HEK293 (cell line): Measurements from ENCODE around the gene ZNF618.
"Not testable (repeated sequence)": the region's sequence is repeated elsewhere in the genome, so short reads cannot be mapped to it uniquely, and the experiment has no call there.

Experiments
- CTCF ChIA-PET: fragments of 350-600 bp; formaldehyde crosslinking; extraction: SDS; loops from one replicate; lab custom pipeline; 2021; ENCODE audit warnings: antibody characterized with exemption; lab: Yijun Ruan, JAX
- POLR2A ChIA-PET: fragments of 300-600 bp; formaldehyde crosslinking; extraction: SDS; loops from one replicate; lab custom pipeline; 2020; ENCODE audit warnings: antibody characterized with exemption, inconsistent platforms; lab: Yijun Ruan, JAX
- H3K27ac ChIP-seq: fragments of 200-500 bp; sonication (Bioruptor generic); 2 replicates; pipeline ENCODE4 v1.5.1; 2014; ENCODE audit warnings: low read depth, low read length, control low read depth, inconsistent platforms; ENCODE audit errors: extremely low read depth
- H3K36me3 ChIP-seq, 2 experiments: fragments of 200-500 bp in 1 of 2; sonication (Bioruptor generic) in 1 of 2; 1 replicate in 1 of 2; 2 replicates in 1 of 2; pipeline ENCODE4 v1.5.1; 2014 to 2017; ENCODE audit warnings: inconsistent platforms in 2 of 2, low read length in 2 of 2; ENCODE audit not compliant: control insufficient read depth in 2 of 2, insufficient read depth in 1 of 2
- H3K4me1 ChIP-seq: fragments of 200-500 bp; sonication (Bioruptor generic); 2 replicates; pipeline ENCODE4 v1.5.1; 2014; ENCODE audit warnings: mild to moderate bottlenecking, low read length, inconsistent platforms; ENCODE audit not compliant: control insufficient read depth, insufficient read depth
- H3K4me3 ChIP-seq: 2 replicates; pipeline ENCODE4 v1.5.1; 2011; ENCODE audit warnings: low read depth, mild to moderate bottlenecking, control low read depth, low read length, moderate library complexity
- H3K9me3 ChIP-seq: fragments of 200-500 bp; sonication (Bioruptor generic); 2 replicates; pipeline ENCODE4 v1.5.1; 2014; ENCODE audit warnings: low read depth, low read length, inconsistent platforms; ENCODE audit not compliant: control insufficient read depth, insufficient read depth
- KLF8 ChIP-seq: fragments of 450-650 bp; formaldehyde crosslinking; IDR thresholded peaks from 2 replicates; pipeline ENCODE4 v1.5.1; 2016; ENCODE audit warnings: missing biosample characterization, missing genetic modification characterization
- SP2 ChIP-seq: fragments of 450-650 bp; formaldehyde crosslinking; IDR thresholded peaks from 2 replicates; pipeline ENCODE4 v1.5.1; 2016; ENCODE audit warnings: missing biosample characterization, missing genetic modification characterization
- TRIM28 ChIP-seq: IDR thresholded peaks from 2 replicates; pipeline ENCODE4 v1.6.1; 2011; ENCODE audit warnings: low read length, control low read depth, borderline replicate concordance
- ZBTB11 ChIP-seq: fragments of 450-650 bp; formaldehyde crosslinking; conservative IDR thresholded peaks from 2 replicates; pipeline ENCODE4 v1.5.1; 2016; ENCODE audit warnings: low read depth, missing biosample characterization, missing genetic modification characterization
- ZBTB21 ChIP-seq: fragments of 450-650 bp; formaldehyde crosslinking; IDR thresholded peaks from 2 replicates; pipeline ENCODE4 v1.5.1; 2017; ENCODE audit warnings: missing biosample characterization, missing genetic modification characterization
- ZEB2 ChIP-seq: fragments of 450-650 bp; formaldehyde crosslinking; IDR thresholded peaks from 2 replicates; pipeline ENCODE4 v1.5.1; 2016; ENCODE audit warnings: missing biosample characterization, missing genetic modification characterization
- ZNF121 ChIP-seq: fragments of 450-650 bp; formaldehyde crosslinking; IDR thresholded peaks from 2 replicates; pipeline ENCODE4 v1.5.1; 2016; ENCODE audit warnings: missing biosample characterization, missing genetic modification characterization
- ZNF146 ChIP-seq: fragments of 450-650 bp; formaldehyde crosslinking; IDR thresholded peaks from 2 replicates; pipeline ENCODE4 v1.5.1; 2016; ENCODE audit warnings: missing biosample characterization, missing genetic modification characterization
- ZNF302 ChIP-seq: fragments of 450-650 bp; formaldehyde crosslinking; IDR thresholded peaks from 2 replicates; pipeline ENCODE4 v1.5.1; 2016; ENCODE audit warnings: missing biosample characterization, missing genetic modification characterization, low read depth
- ZNF366 ChIP-seq: fragments of 450-650 bp; formaldehyde crosslinking; conservative IDR thresholded peaks from 2 replicates; pipeline ENCODE4 v1.5.1; 2016; ENCODE audit warnings: missing biosample characterization, missing genetic modification characterization
- ZNF48 ChIP-seq: fragments of 450-650 bp; formaldehyde crosslinking; IDR thresholded peaks from 2 replicates; pipeline ENCODE4 v1.5.1; 2016; ENCODE audit warnings: missing biosample characterization, missing genetic modification characterization
- ZNF558 ChIP-seq: fragments of 450-650 bp; formaldehyde crosslinking; IDR thresholded peaks from 2 replicates; pipeline ENCODE4 v1.5.1; 2016; ENCODE audit warnings: missing biosample characterization, missing genetic modification characterization
- ZNF626 ChIP-seq: fragments of 450-650 bp; sonication (Bioruptor Pico); formaldehyde crosslinking; IDR thresholded peaks from 2 replicates; pipeline ENCODE4 v1.5.1; 2018; ENCODE audit warnings: missing biosample characterization, missing genetic modification characterization, inconsistent platforms
- ZSCAN23 ChIP-seq: fragments of 450-650 bp; formaldehyde crosslinking; IDR thresholded peaks from 2 replicates; pipeline ENCODE4 v1.5.1; 2016; ENCODE audit warnings: missing biosample characterization, missing genetic modification characterization

ZNF618 gene

GRCh38 chr9:114037961-114038723 lies 162.0 kb downstream of the ZNF618 start:
- no peaks in the 10 kb centered on the region for H3K9me3 ChIP-seq
- CTCF ChIA-PET = interaction anchor here (0.8 to 1.5 kb wide), 5 partner anchors 44 to 303 kb away, joined by 3 to 4 read pairs (median 4); no protein-coding TSS in a partner anchor
- no peaks in the 10 kb centered on the region for H3K4me1 ChIP-seq
- TF ChIP-seq KLF8 (no peak), ZNF302 (tag by site-specific recombination) (no peak), TRIM28 (no peak), ZNF626 (tag by site-specific recombination) (no peak), ZNF146 (tag by site-specific recombination) (no peak), ZBTB21 (tag by site-specific recombination) (no peak), ZBTB11 (tag by site-specific recombination) (no peak)
- POLR2A ChIA-PET = interaction anchor here (0.5 kb wide), 1 partner anchor 237 kb away, joined by 3 read pairs; no protein-coding TSS in a partner anchor
- peaks cover 0 to 40% of the 10 kb centered on the region in 2 experiments; a peak in 2 of 3 replicates for H3K36me3 ChIP-seq
- no peak overlapping the region for H3K4me3 ChIP-seq
- H3K27ac ChIP-seq = no peak overlapping the region

- ChIA-PET POLR2A (no interaction called here), CTCF (interaction anchor here (0.8 to 1.5 kb wide), 5 partner anchors 44 to 303 kb away, joined by 3 to 4 read pairs (median 4); no protein-coding TSS in a partner anchor)
- H3K36me3 ChIP-seq = peaks cover 0 to 36% of the 10 kb centered on the region in 2 experiments; a peak in 2 of 3 replicates
- no peak for TF ChIP-seq ZEB2 (tag by site-specific recombination)
- TF ChIP-seq ZNF366 = no peak
- TF ChIP-seq ZNF121 (tag by site-specific recombination) = no peak
- no peak for TF ChIP-seq ZSCAN23 (tag by site-specific recombination)
- H3K4me3 ChIP-seq = no peak overlapping the region
- no peaks in the 10 kb centered on the region for H3K9me3 ChIP-seq
- H3K4me1 ChIP-seq = no peaks in the 10 kb centered on the region
- H3K27ac ChIP-seq = no peak overlapping the region
These were observed 162.7 kb downstream of the ZNF618 start for GRCh38 chr9:114038724-114039313.

DNA sequence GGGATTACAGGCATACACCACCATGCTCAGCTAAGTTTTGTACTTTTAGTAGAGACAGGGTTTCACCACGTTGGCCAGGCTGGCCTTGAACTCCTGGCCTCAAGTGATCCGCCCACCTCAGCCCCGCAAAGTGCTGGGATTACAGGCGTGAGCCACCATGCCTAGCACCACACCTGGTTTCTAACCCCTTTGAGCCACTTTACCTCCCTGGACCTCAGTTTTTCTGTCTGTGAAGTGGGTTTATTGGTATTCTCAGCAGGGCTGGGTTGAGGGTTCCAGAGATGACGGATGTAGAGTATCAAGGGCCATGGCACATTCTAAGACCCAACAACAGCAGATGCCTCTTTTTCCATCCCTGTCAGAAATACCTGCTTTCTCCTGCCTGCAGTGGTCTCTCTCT lies 163.4 kb downstream of the ZNF618 start:
- Histone ChIP-seq H3K27ac (no peak overlapping the region), H3K9me3 (no peaks in the 10 kb centered on the region), H3K4me3 (no peak overlapping the region), H3K4me1 (no peaks in the 10 kb centered on the region), H3K36me3 (peaks cover 0 to 29% of the 10 kb centered on the region in 2 experiments; a peak in 2 of 3 replicates)
- CTCF ChIA-PET = interaction anchor here (1.1 kb wide), 1 partner anchor 43 kb away, joined by 4 read pairs; no protein-coding TSS in a partner anchor
- no peak for TF ChIP-seq ZNF366
- no peak for TF ChIP-seq SP2
- TF ChIP-seq ZNF48 (tag by site-specific recombination) = no peak
- POLR2A ChIA-PET = no interaction called here

DNA sequence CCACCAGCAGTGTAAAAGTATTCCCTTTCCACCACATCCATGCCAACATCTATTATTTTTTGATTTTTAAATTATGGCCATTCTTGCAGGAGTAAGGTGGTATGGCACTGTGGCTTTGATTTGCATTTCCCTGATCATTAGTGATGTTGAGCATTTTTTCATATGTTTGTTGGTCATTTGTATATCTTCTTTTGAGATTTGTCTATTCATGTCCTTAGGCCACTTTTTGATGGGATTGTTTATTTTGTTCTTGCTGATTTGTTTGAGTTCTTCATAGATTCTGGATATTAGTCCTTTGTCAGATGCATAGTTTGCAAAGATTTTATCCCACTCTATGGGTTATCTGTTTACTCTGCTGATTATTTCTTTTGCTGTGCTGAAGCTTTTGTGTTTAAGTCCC lies 167.6 kb downstream of the ZNF618 start:
- peaks cover 0 to 22% of the 10 kb centered on the region in 2 experiments; a peak in 2 of 3 replicates for H3K36me3 ChIP-seq
- POLR2A ChIA-PET, H3K27ac ChIP-seq, H3K9me3 ChIP-seq, H3K4me3 ChIP-seq, H3K4me1 ChIP-seq: not testable (repeated sequence)
- CTCF ChIA-PET = interaction anchor here (0.8 kb wide), 1 partner anchor 64 kb away, joined by 4 read pairs; no protein-coding TSS in a partner anchor
- peak; percentile 96 for TF ChIP-seq ZNF558 (tag by site-specific recombination)
